ENCODE results near the gene RNF213. TPM values are rescaled to one million over a fixed set of nuclear protein-coding genes. Genes with fewer than 3 reads are reported as not detected.
"Not testable (repeated sequence)": the region's sequence is repeated elsewhere in the genome, so short reads cannot be mapped to it uniquely, and the experiment has no call there.

Gene RNF213
- total RNA-seq, 2 experiments from 2014 or later = 488 TPM

DNA sequence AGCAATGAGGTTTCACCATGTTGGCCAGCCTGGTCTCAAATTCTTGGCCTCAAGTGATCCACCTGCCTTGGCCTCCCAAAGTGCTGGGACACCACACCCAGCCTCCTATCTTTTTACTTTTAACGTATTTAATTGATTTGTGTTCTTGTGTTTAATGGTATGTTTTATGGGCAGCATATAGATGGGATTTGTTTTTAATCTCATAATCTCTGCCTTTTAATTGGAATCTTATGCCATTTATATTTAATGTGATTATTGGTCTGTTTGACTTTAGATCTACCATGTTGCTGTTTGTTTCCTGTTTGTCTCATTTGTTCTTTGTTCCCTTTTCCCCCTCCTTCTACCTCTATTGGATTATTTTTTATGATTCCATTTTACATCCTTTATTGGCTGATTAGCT is 28.2 kb upstream of the RNF213 start:
- H3K27ac Mint-ChIP-seq = no peak overlapping the region
- H3K4me1 Mint-ChIP-seq = no peaks in the 10 kb centered on the region
- POLR2A ChIA-PET = interaction anchor here (0.6 kb wide), 1 partner anchor 12 kb away, joined by 6 read pairs; no protein-coding TSS in a partner anchor
- no peak overlapping the region for H3K4me3 Mint-ChIP-seq
- no peaks in the 10 kb centered on the region for H3K27me3 Mint-ChIP-seq
- no peak for ATAC-seq (ENCODE audit: low read depth)
- H3K36me3 Mint-ChIP-seq = peaks cover 7% of the 10 kb centered on the region
- DNase-seq = no peak
- peaks cover 14% of the 10 kb centered on the region for H3K9me3 Mint-ChIP-seq

DNA sequence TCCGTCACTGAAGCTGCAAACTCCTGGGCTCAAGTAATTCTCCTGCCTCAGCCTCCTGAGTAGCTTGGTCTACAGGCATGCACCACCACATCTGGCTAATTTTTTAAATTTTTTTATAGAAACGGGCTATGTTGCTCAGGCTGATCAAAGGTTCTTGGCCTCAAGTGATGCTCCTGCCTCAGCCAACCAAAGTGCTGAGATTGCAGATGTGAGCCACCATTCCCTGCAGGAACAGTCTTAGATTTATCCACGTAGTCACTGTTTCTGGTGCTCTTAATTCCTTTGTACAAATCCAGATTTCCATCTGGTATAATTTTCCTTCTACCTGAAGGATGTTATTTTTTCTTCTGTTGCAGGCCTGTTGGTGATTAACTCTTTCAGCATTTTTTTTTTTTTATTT is 27.4 kb upstream of the RNF213 start:
- Mint-ChIP-seq H3K36me3 (peaks cover 7% of the 10 kb centered on the region), H3K9me3 (peaks cover 14% of the 10 kb centered on the region), H3K4me3 (no peak overlapping the region), H3K4me1 (no peaks in the 10 kb centered on the region), H3K27ac (no peak overlapping the region), H3K27me3 (no peaks in the 10 kb centered on the region)
- ATAC-seq (ENCODE audit: low read depth) = no peak
- POLR2A ChIA-PET = no interaction called here
- DNase-seq = no peak

DNA sequence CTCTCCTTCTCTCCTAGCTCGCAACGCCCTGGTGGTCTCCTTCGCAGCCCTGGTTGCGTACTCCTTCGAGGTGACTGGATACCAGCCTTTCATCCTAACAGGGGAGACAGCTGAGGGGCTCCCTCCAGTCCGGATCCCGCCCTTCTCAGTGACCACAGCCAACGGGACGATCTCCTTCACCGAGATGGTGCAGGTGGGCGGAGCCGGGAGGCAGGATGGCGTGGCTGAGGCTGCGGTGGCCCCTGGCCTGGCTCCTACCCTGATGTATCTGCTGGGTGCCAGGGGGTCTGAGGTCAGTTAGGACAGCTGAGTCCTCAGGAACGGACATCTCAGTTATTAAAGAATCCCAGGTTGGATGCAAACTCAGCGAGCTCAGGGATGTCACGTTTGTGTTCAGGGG is 23.7 kb upstream of the RNF213 start:
- POLR2A ChIA-PET = no interaction called here
- H3K27ac Mint-ChIP-seq = no peak overlapping the region
- no peak overlapping the region for H3K4me3 Mint-ChIP-seq
- peaks cover 9% of the 10 kb centered on the region for H3K9me3 Mint-ChIP-seq
- no peaks in the 10 kb centered on the region for H3K4me1 Mint-ChIP-seq
- H3K36me3 Mint-ChIP-seq = peaks cover 7% of the 10 kb centered on the region
- DNase-seq (no peak), ATAC-seq (ENCODE audit: low read depth) (no peak)
- no peaks in the 10 kb centered on the region for H3K27me3 Mint-ChIP-seq

DNA sequence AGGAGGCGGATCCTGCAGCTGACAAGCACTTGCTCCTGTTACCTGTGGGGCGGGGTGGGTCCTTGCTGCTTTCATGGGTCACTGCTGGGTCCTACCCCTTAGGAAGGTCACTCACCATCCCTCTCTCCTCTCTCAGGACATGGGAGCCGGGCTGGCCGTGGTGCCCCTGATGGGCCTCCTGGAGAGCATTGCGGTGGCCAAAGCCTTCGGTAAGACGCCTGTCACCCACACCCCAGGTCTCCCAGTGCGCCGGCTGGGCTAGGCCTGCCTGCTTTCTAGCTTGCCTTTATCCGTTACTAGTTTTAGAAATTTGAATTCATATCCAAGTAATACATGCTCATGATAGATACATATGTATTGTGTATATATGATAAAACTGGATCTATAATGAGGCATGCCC is 23.3 kb upstream of the RNF213 start:
- POLR2A ChIA-PET = no interaction called here
- no peak overlapping the region for H3K4me3 Mint-ChIP-seq
- no peaks in the 10 kb centered on the region for H3K4me1 Mint-ChIP-seq
- H3K27me3 Mint-ChIP-seq = no peaks in the 10 kb centered on the region
- no peak for ATAC-seq (ENCODE audit: low read depth)
- peaks cover 9% of the 10 kb centered on the region for H3K9me3 Mint-ChIP-seq
- no peak for DNase-seq
- H3K27ac Mint-ChIP-seq = no peak overlapping the region
- H3K36me3 Mint-ChIP-seq = peaks cover 6% of the 10 kb centered on the region

DNA sequence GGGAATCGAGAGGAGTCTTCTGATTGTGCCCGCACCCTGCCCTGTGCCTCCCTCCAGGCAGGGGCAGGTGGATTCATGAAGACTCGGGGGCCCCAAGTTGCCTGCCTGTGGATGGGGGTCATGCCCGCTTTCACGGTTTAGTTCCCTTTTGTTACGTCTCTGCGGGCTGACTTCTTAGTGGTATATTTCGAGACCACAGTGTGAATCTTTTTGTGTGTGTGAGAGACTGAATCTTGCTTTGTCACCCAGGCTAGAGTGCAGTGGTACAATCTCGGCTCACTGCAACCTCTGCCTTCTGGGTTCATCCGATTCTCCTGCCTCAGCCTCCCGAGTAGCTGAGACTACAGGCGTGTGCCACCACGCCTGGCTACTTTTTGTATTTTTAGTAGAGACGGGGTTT is 18.1 kb upstream of the RNF213 start:
- no peaks in the 10 kb centered on the region for H3K9me3 Mint-ChIP-seq
- H3K4me1 Mint-ChIP-seq = no peaks in the 10 kb centered on the region
- ATAC-seq (ENCODE audit: low read depth) = no peak
- POLR2A ChIA-PET = no interaction called here
- H3K4me3 Mint-ChIP-seq = no peak overlapping the region
- H3K36me3 Mint-ChIP-seq = no peaks in the 10 kb centered on the region
- no peaks in the 10 kb centered on the region for H3K27me3 Mint-ChIP-seq
- no peak overlapping the region for H3K27ac Mint-ChIP-seq
- no peak for DNase-seq

DNA sequence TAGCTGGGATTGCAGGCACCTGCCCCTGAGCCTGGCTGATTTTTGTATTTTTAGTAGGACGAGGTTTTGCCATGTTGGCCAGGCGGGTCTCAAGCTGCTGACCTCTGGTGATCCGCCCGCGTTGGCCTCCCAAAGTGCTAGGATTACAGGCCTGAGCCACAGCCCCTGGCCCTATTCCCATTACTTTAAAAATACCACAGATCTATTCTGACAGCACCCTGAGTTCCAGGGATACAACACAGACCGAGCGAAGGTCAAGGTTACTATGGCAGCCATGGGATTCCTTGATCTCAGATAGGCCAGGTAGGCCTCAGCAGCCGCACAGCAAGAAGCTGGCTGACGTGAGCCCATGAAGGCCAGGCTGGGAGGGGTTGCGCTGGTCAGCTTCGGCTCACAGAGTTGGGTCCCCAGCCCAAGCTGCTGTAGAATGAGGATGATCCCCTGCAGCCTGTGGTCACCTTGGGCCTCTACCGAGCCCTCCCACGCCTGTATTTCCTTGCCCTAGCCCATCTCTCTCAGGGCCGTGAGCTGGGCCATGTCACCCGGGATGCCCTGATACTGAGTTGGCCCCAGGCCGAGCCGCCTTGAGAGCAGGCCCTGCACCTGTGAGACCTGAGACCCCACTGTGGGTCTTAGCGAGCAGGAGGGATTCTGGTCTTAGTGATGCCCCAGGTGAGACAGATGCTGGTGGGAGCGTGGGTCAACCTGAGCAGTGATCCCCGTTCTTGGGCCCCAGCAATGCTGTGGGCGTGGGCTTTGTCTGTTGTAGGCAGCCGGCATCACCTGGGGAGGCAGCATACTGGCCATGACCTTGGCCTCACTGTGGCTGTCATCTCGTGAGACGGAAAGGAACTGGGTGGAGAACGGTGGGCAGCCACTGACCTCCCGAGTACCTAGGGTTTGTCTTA is 16.9 kb upstream of the RNF213 start:
- ATAC-seq (ENCODE audit: low read depth) = no peak
- Mint-ChIP-seq H3K27ac (no peak overlapping the region), H3K4me3 (no peak overlapping the region), H3K36me3 (no peaks in the 10 kb centered on the region), H3K9me3 (no peaks in the 10 kb centered on the region), H3K27me3 (no peaks in the 10 kb centered on the region), H3K4me1 (no peaks in the 10 kb centered on the region)
- no peak for DNase-seq
- POLR2A ChIA-PET = interaction anchor here (0.6 to 0.7 kb wide), 3 partner anchors 12 to 20 kb away, joined by 3 to 6 read pairs (median 3); no protein-coding TSS in a partner anchor

DNA sequence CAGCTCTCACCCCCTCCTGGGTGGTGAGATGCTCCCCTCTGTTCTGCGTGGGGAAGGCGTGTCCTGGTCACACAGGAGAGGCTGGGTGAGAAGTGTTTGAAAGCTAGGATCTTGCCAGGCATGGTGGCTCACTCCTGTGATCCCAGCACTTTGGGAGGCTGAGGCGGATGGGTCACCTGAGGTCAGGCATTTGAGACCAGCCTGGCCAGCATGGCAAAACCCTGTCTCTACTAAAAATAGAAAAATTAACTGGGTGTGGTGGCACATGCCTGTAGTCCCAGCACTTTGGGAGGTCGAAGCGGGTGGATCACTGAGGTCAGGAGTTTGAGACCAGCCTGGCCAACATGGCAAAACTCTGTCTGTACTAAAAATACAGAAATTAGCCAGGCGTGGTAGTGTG is 16.2 kb upstream of the RNF213 start:
- not testable (repeated sequence) for ATAC-seq (ENCODE audit: low read depth); DNase-seq; H3K27me3 Mint-ChIP-seq; H3K4me1 Mint-ChIP-seq; H3K36me3 Mint-ChIP-seq; H3K4me3 Mint-ChIP-seq; H3K27ac Mint-ChIP-seq; H3K9me3 Mint-ChIP-seq
- POLR2A ChIA-PET = interaction anchor here (0.6 to 0.7 kb wide), 3 partner anchors 12 to 19 kb away, joined by 3 to 6 read pairs (median 3); no protein-coding TSS in a partner anchor

DNA sequence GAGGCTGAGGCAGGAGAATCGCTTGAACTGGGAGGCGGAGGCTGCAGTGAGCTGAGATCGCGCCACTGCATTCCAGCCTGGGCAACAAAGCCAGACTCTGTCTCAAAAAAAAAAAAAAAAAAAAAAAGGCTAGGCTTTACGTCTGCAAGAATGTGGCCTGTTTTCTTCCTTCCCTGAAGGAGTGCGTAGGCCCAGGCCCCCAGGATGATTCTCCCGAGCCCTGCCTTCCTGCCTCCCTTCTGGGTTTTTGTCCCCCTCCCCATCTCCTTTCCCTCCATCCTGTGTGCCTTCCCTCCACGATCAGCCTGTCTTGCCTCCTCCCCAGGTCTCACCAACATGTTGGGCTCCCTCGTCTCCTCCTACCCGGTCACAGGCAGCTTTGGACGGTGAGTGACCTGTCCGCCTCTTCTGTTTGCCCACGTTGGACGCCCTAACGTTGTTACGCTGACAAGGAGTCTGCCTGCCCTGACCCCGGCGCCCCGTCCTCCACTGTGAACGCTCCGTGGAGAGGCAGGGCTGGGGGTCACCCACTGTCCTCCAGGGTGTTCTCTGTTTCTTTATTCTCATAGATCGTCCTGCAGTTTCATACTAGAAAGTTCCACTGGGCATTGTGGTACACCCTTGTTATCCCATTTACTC is 15.7 kb upstream of the RNF213 start:
- H3K27ac Mint-ChIP-seq = no peak overlapping the region
- no peak for DNase-seq
- ATAC-seq (ENCODE audit: low read depth) = no peak
- no peaks in the 10 kb centered on the region for H3K36me3 Mint-ChIP-seq
- H3K4me3 Mint-ChIP-seq = no peak overlapping the region
- H3K9me3 Mint-ChIP-seq = no peaks in the 10 kb centered on the region
- H3K27me3 Mint-ChIP-seq = no peaks in the 10 kb centered on the region
- POLR2A ChIA-PET = interaction anchor here (0.6 to 0.7 kb wide), 3 partner anchors 13 to 20 kb away, joined by 3 to 6 read pairs (median 3); no protein-coding TSS in a partner anchor
- no peaks in the 10 kb centered on the region for H3K4me1 Mint-ChIP-seq

DNA sequence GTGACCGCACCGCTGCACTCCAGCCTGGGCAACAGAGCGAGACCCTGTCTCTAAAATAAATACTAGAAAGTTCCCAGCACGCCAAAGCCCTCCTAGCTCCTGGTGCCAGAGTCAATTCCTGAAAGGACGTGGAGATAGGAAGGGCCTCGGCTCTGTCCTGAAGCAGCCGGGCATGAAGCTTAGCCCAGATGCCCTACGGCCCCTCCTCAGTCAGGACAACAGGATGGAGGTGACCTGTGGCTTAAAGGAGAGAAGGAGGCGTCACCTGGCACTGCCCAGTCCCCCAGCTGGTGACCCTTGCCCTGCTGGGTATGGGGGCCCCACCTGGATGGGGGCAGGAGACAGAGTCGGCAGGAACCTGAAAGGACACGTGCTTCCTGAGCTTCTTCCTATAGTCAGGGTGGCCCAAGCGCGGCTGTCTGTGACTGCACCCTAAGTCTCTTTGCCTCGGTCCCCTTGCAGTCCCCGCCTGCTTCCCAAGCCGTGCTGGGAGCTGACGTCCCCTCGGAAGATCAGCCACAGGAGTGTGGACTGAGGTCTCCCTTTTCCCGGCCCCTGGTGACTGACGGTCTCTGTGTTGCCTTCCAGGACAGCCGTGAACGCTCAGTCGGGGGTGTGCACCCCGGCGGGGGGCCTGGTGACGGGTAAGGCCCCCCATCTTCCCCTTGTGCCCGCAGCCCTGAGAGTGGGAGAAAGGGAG is 14.9 kb upstream of the RNF213 start:
- Mint-ChIP-seq H3K36me3 (no peaks in the 10 kb centered on the region), H3K4me3 (no peak overlapping the region), H3K9me3 (no peaks in the 10 kb centered on the region), H3K27me3 (no peaks in the 10 kb centered on the region), H3K27ac (no peak overlapping the region), H3K4me1 (no peaks in the 10 kb centered on the region)
- ATAC-seq (ENCODE audit: low read depth) (no peak), DNase-seq (no peak)
- POLR2A ChIA-PET = no interaction called here

DNA sequence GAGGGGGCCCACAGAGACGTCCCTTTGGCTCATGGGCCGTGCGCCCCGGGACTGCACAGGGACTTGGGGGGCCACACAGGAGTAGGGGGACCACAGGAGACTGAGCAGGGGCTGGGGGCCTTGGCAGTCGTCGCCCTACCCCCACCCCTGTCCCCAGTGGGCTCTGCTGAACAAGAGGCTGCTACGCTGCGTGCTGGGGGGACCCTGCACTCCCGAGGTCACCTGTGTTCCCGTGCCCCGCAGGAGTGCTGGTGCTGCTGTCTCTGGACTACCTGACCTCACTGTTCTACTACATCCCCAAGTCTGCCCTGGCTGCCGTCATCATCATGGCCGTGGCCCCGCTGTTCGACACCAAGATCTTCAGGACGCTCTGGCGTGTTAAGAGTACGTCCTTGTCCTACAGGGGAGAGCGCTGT is 14.4 kb upstream of the RNF213 start:
- H3K4me3 Mint-ChIP-seq = no peak overlapping the region
- H3K36me3 Mint-ChIP-seq = no peaks in the 10 kb centered on the region
- POLR2A ChIA-PET = no interaction called here
- DNase-seq (no peak), ATAC-seq (ENCODE audit: low read depth) (no peak)
- H3K27me3 Mint-ChIP-seq = no peaks in the 10 kb centered on the region
- H3K27ac Mint-ChIP-seq = no peak overlapping the region
- H3K9me3 Mint-ChIP-seq = no peaks in the 10 kb centered on the region
- no peaks in the 10 kb centered on the region for H3K4me1 Mint-ChIP-seq

DNA sequence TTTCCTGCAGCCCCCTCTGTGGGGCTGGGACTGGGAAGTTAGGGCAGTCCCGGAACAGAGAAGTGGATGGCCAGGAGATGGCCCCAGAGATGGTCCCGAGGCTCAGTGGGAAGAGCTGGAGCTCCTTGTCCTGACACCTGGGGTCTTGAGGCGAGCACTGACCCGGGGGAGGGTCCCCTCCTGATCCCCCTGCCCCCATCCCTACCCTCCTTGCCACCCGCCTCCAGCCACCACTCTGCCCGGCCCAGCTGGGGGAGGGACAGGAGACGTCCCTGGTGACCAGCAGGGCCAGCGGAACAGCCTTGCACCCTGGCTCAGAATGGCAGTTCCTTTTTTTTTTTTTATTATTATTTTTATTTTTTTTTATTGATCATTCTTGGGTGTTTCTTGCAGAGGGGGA is 13.9 kb upstream of the RNF213 start:
- Mint-ChIP-seq H3K4me3 (no peak overlapping the region), H3K9me3 (no peaks in the 10 kb centered on the region), H3K4me1 (no peaks in the 10 kb centered on the region), H3K27ac (no peak overlapping the region), H3K27me3 (no peaks in the 10 kb centered on the region), H3K36me3 (no peaks in the 10 kb centered on the region)
- POLR2A ChIA-PET = interaction anchor here (1.1 kb wide), 1 partner anchor 19 kb away, joined by 3 read pairs; no protein-coding TSS in a partner anchor
- no peak for DNase-seq
- no peak for ATAC-seq (ENCODE audit: low read depth)

DNA sequence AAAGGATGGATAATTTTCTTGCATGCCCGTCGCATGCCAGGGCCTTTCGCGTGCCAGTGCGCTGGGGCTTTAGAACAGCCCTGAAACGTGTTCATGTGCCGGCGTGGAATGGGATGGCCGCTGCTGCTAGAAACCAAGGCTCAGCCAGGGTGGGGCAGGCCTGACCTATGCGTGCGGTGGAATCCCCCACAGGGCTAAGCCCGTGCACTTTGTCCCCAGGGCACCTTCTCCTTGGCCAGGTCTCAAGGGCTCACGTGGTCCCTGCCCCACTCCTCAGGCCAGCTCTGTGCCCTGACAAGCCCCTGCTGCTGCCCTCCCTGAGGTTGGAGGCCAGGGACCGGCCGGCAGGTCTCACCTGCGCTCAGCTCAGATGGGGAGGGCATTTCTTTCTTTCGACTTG is 13.1 kb upstream of the RNF213 start:
- H3K36me3 Mint-ChIP-seq = no peaks in the 10 kb centered on the region
- no peak for ATAC-seq (ENCODE audit: low read depth)
- H3K27ac Mint-ChIP-seq = no peak overlapping the region
- POLR2A ChIA-PET = interaction anchor here (1.1 kb wide), 1 partner anchor 20 kb away, joined by 3 read pairs; no protein-coding TSS in a partner anchor
- peaks cover under 1% of the 10 kb centered on the region for H3K4me1 Mint-ChIP-seq
- no peak overlapping the region for H3K4me3 Mint-ChIP-seq
- no peaks in the 10 kb centered on the region for H3K27me3 Mint-ChIP-seq
- H3K9me3 Mint-ChIP-seq = no peaks in the 10 kb centered on the region
- DNase-seq = no peak

DNA sequence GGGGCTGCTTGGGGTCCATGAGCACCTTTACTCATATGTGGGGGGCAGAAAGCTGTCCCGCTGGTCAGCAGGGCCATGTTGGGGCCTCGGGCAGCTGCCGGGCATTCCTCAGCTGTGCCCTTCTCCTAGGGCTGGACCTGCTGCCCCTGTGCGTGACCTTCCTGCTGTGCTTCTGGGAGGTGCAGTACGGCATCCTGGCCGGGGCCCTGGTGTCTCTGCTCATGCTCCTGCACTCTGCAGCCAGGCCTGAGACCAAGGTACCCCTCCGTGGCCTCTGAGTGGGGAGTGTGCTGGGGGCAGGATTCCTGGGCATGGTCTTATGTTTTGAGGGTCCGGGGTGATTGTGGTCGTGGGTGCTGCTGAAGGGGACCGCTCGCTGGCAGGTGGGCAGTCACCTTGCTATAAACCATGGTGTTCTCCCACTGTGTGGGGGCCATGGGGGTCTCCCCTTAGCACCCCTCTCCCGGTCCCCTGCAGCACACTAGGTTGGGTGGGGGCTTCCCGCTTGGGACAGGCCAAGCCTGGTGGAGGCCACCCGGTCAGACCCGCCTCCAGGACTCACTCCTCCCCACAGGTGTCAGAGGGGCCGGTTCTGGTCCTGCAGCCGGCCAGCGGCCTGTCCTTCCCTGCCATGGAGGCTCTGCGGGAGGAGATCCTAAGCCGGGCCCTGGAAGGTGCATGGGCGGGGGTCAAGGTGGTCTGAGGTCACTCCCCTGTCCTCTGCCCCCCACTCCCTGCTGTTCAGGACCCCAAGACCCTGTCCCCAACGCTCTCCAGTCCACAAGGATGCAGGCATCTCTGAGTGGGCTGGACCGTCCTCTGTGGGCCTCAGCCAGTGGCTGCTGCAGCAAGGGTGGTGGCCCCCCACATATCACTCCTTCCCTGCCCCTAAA is 12.4 kb upstream of the RNF213 start:
- DNase-seq (no peak), ATAC-seq (ENCODE audit: low read depth) (no peak)
- peaks cover 6% of the 10 kb centered on the region for H3K4me1 Mint-ChIP-seq
- POLR2A ChIA-PET = no interaction called here
- no peaks in the 10 kb centered on the region for H3K9me3 Mint-ChIP-seq
- no peaks in the 10 kb centered on the region for H3K27me3 Mint-ChIP-seq
- H3K36me3 Mint-ChIP-seq = no peaks in the 10 kb centered on the region
- no peak overlapping the region for H3K4me3 Mint-ChIP-seq
- no peak overlapping the region for H3K27ac Mint-ChIP-seq

All from activated naive CD8-positive, alpha-beta T cell treated with anti-CD3 and anti-CD28 coated beads, Interleukin-2, amount 10 ng/mL, durations not matched to agents 7 days and 5 days (primary cell).